IMR-90 (cell line): ENCODE measurements around the gene NPAS2. TPM values are rescaled to one million over a fixed set of nuclear protein-coding genes. Genes with fewer than 3 reads are reported as not detected.

Experiments
- ATAC-seq: fragments of 200-7000 bp; cut with Tn5 transposase; 2 replicates; pipeline ENCODE4 v1.9.1; 2020; ENCODE audit warnings: low read depth, mild to moderate bottlenecking, moderate library complexity
- BruUV-seq: library from RNA; stranded (reverse); fragments of 400-500 nt; replicated peaks from 2 replicates; lab custom pipeline; 2021; lab: Mats Ljungman, UMichigan
- CTCF ChIA-PET: fragments of 300-600 bp; formaldehyde crosslinking; extraction: SDS; loops from one replicate; lab custom pipeline; 2021; ENCODE audit warnings: antibody characterized with exemption; lab: Yijun Ruan, JAX
- POLR2A ChIA-PET: fragments of 300-600 bp; sonication (Branson Sonifier 250); formaldehyde crosslinking; loops from one replicate; lab custom pipeline; 2022; ENCODE audit warnings: antibody characterized with exemption; ENCODE audit not compliant: unreplicated experiment; lab: Charles Lee
- DNase-seq: peaks from one replicate; pipeline ENCODE4 v3.0.0; 2013
- H2AFZ ChIP-seq: replicated peaks from 2 replicates; pipeline ENCODE3; 2013; ENCODE audit warnings: low read length, mild to moderate bottlenecking; ENCODE audit not compliant: poor library complexity
- H2AK5ac ChIP-seq: 2 replicates; pipeline ENCODE4 v1.6.1; 2013; ENCODE audit warnings: low read depth, low read length, inconsistent platforms
- H2AK9ac ChIP-seq: replicated peaks from 2 replicates; pipeline ENCODE3; 2013; ENCODE audit warnings: mild to moderate bottlenecking, low read depth, low read length, moderate library complexity; ENCODE audit not compliant: poor library complexity
- H2BK120ac ChIP-seq: 2 replicates; pipeline ENCODE4 v1.6.1; 2013; ENCODE audit warnings: low read depth, low read length, inconsistent platforms
- H2BK15ac ChIP-seq: 3 replicates; pipeline ENCODE4 v1.6.1; 2013; ENCODE audit warnings: low read depth, low read length, inconsistent platforms
- H2BK20ac ChIP-seq: 2 replicates; pipeline ENCODE4 v1.6.1; 2013; ENCODE audit warnings: low read depth, mild to moderate bottlenecking, inconsistent platforms, low read length, moderate library complexity
- H2BK5ac ChIP-seq: 2 replicates; pipeline ENCODE4 v1.6.1; 2013; ENCODE audit warnings: mild to moderate bottlenecking, low read depth, low read length, inconsistent platforms; ENCODE audit not compliant: poor library complexity, severe bottlenecking
- H3K14ac ChIP-seq: replicated peaks from 2 replicates; pipeline ENCODE4 v1.6.1; 2013; ENCODE audit warnings: low read depth, low read length, inconsistent platforms
- H3K18ac ChIP-seq: 2 replicates; pipeline ENCODE4 v1.6.1; 2013; ENCODE audit warnings: low read depth, low read length, control low read depth
- H3K23ac ChIP-seq: 2 replicates; pipeline ENCODE4 v1.6.1; 2013; ENCODE audit warnings: low read depth, low read length, inconsistent platforms
- H3K27ac ChIP-seq: 2 replicates; pipeline ENCODE4 v1.5.1; 2013; ENCODE audit warnings: mild to moderate bottlenecking, control low read depth, low read length; ENCODE audit not compliant: insufficient read depth
- H3K27me3 ChIP-seq: 2 replicates; pipeline ENCODE4 v1.6.1; 2013; ENCODE audit warnings: low read length; ENCODE audit not compliant: control insufficient read depth, insufficient read depth
- H3K36me3 ChIP-seq: 2 replicates; pipeline ENCODE4 v1.6.1; 2013; ENCODE audit warnings: low read length, mixed read lengths; ENCODE audit not compliant: control insufficient read depth, insufficient read depth
- H3K4ac ChIP-seq: 2 replicates; pipeline ENCODE4 v1.6.1; 2013; ENCODE audit warnings: low read depth, low read length, inconsistent platforms
- H3K4me1 ChIP-seq: 2 replicates; pipeline ENCODE4 v1.6.1; 2013; ENCODE audit warnings: low read length, mixed read lengths; ENCODE audit not compliant: control insufficient read depth, insufficient read depth
- H3K4me2 ChIP-seq: 2 replicates; pipeline ENCODE4 v1.6.1; 2013; ENCODE audit warnings: low read depth, mild to moderate bottlenecking, control low read depth, low read length, moderate library complexity
- H3K4me3 ChIP-seq: 2 replicates; pipeline ENCODE4 v1.5.1; 2013; ENCODE audit warnings: low read depth, mild to moderate bottlenecking, control low read depth, low read length, moderate library complexity; ENCODE audit not compliant: insufficient read depth
- H3K56ac ChIP-seq: 2 replicates; pipeline ENCODE4 v1.6.1; 2013; ENCODE audit warnings: low read length, inconsistent platforms; ENCODE audit not compliant: insufficient read depth; ENCODE audit errors: extremely low read depth
- H3K79me1 ChIP-seq, 2 experiments: 2 replicates each; pipeline ENCODE4 v1.6.1; 2013; ENCODE audit warnings: low read length in 2 of 2, inconsistent platforms in 1 of 2, low read depth in 1 of 2
- H3K9ac ChIP-seq: 2 replicates; pipeline ENCODE4 v1.6.1; 2013; ENCODE audit warnings: low read depth, low read length, control low read depth
- H3K9me1 ChIP-seq: 2 replicates; pipeline ENCODE4 v1.6.1; 2013; ENCODE audit warnings: low read length, inconsistent platforms; ENCODE audit not compliant: insufficient read depth
- H3K9me3 ChIP-seq: 2 replicates; pipeline ENCODE4 v1.6.1; 2013; ENCODE audit warnings: low read length; ENCODE audit not compliant: control insufficient read depth, insufficient read depth
- H4K20me1 ChIP-seq: 2 replicates; pipeline ENCODE4 v1.6.1; 2013; ENCODE audit warnings: low read length, inconsistent platforms; ENCODE audit not compliant: insufficient read depth
- H4K5ac ChIP-seq: 2 replicates; pipeline ENCODE4 v1.6.1; 2013; ENCODE audit warnings: mild to moderate bottlenecking, low read depth, low read length, control low read depth
- H4K8ac ChIP-seq, 2 experiments: 2 replicates each; pipeline ENCODE4 v1.6.1; 2013; ENCODE audit warnings: low read depth in 2 of 2, low read length in 2 of 2, control low read depth in 1 of 2, inconsistent platforms in 1 of 2
- H4K91ac ChIP-seq: 2 replicates; pipeline ENCODE4 v1.6.1; 2013; ENCODE audit warnings: low read depth, low read length, inconsistent platforms; ENCODE audit not compliant: insufficient read depth
- BHLHE40 ChIP-seq: fragments of 150-350 bp; IDR thresholded peaks from 2 replicates; pipeline ENCODE4 v1.6.1; 2016; ENCODE audit warnings: mild to moderate bottlenecking, low read depth, low read length
- CEBPB ChIP-seq: IDR thresholded peaks from 2 replicates; pipeline ENCODE4 v1.6.1; 2012; ENCODE audit warnings: low read depth, low read length, improper control_type of control experiment
- CTCF ChIP-seq: conservative IDR thresholded peaks from 2 replicates; pipeline ENCODE4 v1.5.1; 2012; ENCODE audit warnings: mild to moderate bottlenecking, low read depth, low read length, improper control_type of control experiment
- FOS ChIP-seq: fragments of 150-350 bp; IDR thresholded peaks from 2 replicates; pipeline ENCODE4 v1.6.1; 2016; ENCODE audit warnings: low read depth, low read length
- MXI1 ChIP-seq: IDR thresholded peaks from 2 replicates; pipeline ENCODE4 v1.6.1; 2012; ENCODE audit warnings: low read depth, mild to moderate bottlenecking, low read length, moderate library complexity, borderline replicate concordance
- NFE2L2 ChIP-seq: fragments of 150-350 bp; IDR thresholded peaks from 2 replicates; pipeline ENCODE4 v1.6.1; 2016; ENCODE audit warnings: low read depth, mild to moderate bottlenecking, low read length
- POLR2A ChIP-seq: IDR thresholded peaks from 2 replicates; pipeline ENCODE4 v1.6.1; 2012; ENCODE audit warnings: mild to moderate bottlenecking, low read depth, low read length
- RCOR1 ChIP-seq: IDR thresholded peaks from 2 replicates; pipeline ENCODE4 v1.6.1; 2012; ENCODE audit warnings: mild to moderate bottlenecking, low read length, improper control_type of control experiment; ENCODE audit not compliant: insufficient replicate concordance
- RFX5 ChIP-seq: IDR thresholded peaks from 2 replicates; pipeline ENCODE4 v1.8.0; 2012; ENCODE audit warnings: low read depth, mild to moderate bottlenecking, low read length, moderate library complexity
- SMC3 ChIP-seq: fragments of 150-350 bp; IDR thresholded peaks from 2 replicates; pipeline ENCODE4 v1.6.1; 2016; ENCODE audit warnings: low read depth, mild to moderate bottlenecking, antibody characterized with exemption, low read length, moderate library complexity
- USF2 ChIP-seq: fragments of 150-350 bp; IDR thresholded peaks from 2 replicates; pipeline ENCODE4 v1.6.1; 2017; ENCODE audit warnings: mild to moderate bottlenecking, antibody characterized with exemption, low read length, low read depth
- WGBS, 2 experiments: methylation state at CpG; one replicate each; pipeline versions ENCODE4 v1.1.5 to v1.1.7; 2013; ENCODE audit warnings: missing lambda C conversion rate in 2 of 2; ENCODE audit not compliant: insufficient read length in 1 of 2; ENCODE audit errors: extremely low coverage in 2 of 2; 5-methylcytosine and 5-hydroxymethylcytosine counted together
- dilution Hi-C: fragments of 300-500 bp; cut with HindIII; formaldehyde crosslinking; loops from one replicate; pipeline ENCODE4 v1.14.3; 2018; ENCODE audit warnings: low sequenced_read_pairs; ENCODE audit not compliant: unreplicated experiment
- in situ Hi-C: fragments of 300-500 bp; cut with MboI; formaldehyde crosslinking; loops from 3 replicates; pipeline ENCODE4 v1.14.3; 2019; ENCODE audit warnings: low sequenced_read_pairs, inconsistent platforms, mixed read lengths
- intact Hi-C: fragments of 100-400 bp; cut with micrococcal nuclease; formaldehyde crosslinking; loops from 2 replicates; pipeline ENCODE4 v1.10.0; 2022
- polyA plus RNA-seq, 3 experiments: library from polyadenylated mRNA; depleted of rRNA; stranded (reverse); fragments of >200 nt; gene quantifications; 2 replicates each; pipeline ENCODE4 v1.2.3, GENCODE V29; 2012; ENCODE audit warnings: low replicate concordance in 1 of 3
- total RNA-seq: library from RNA; depleted of rRNA; stranded (reverse); fragments of >200 nt; gene quantifications from 2 replicates; pipeline ENCODE4 v1.2.3, GENCODE V29; 2012

NPAS2 gene
- total and polyA plus RNA-seq, 2 of the 4 experiments (the other 2 are of a cell fraction), result 5.2 to 14.8 TPM

- H3K14ac ChIP-seq, result no peak overlapping the region; the same call in 1 of the 2 replicates
- H2AK9ac ChIP-seq, result no peak overlapping the region
- 0 out of 2 replicates have a peak overlapping the region, but pooled peaks have one; percentile 16 for H2AK5ac ChIP-seq
- H3K56ac ChIP-seq, result no peak overlapping the region
- no peak overlapping the region for H3K4me3 ChIP-seq
- no TSS peak for BruUV-seq
- H2BK5ac ChIP-seq, result no peak overlapping the region
- H2BK15ac ChIP-seq, result no peak overlapping the region
- H3K23ac ChIP-seq, result 0 out of 2 replicates have a peak overlapping the region, but pooled peaks have one; percentile 27
- in situ Hi-C loops (no loop called here), dilution Hi-C loops (no loop called here), intact Hi-C loops (no loop called here)
- H4K8ac ChIP-seq, result no peak overlapping the region
- peaks cover 2% of the 10 kb centered on the region; the same call in 1 of the 2 replicates for H3K36me3 ChIP-seq
- no peak overlapping the region for H3K18ac ChIP-seq
- no peak for DNase-seq
- no peaks in the 10 kb centered on the region for H3K9me3 ChIP-seq
- H3K4me2 ChIP-seq, result no peak overlapping the region
- no peak overlapping the region for H3K4ac ChIP-seq
- no peak overlapping the region for H2BK20ac ChIP-seq
- peaks cover 11 to 28% of the 10 kb centered on the region in 2 experiments for H3K79me1 ChIP-seq
- H3K9ac ChIP-seq, result no peak overlapping the region
- peaks cover 16% of the 10 kb centered on the region for H3K4me1 ChIP-seq
- WGBS, 2 experiments, result no CpG with 5 or more reads among the region's 1 CpG
- ChIA-PET POLR2A (no interaction called here), CTCF (interaction anchor here (1.0 kb wide), 1 partner anchor 11 kb away, joined by 3 read pairs; no protein-coding TSS in a partner anchor)
- no peak overlapping the region for H3K27ac ChIP-seq
- ATAC-seq, result no peak
- no peak overlapping the region for H4K5ac ChIP-seq
- TF ChIP-seq CTCF (no peak), SMC3 (no peak), RCOR1 (no peak), USF2 (no peak), FOS (no peak), MXI1 (no peak), POLR2A (no peak), CEBPB (no peak), BHLHE40 (no peak), NFE2L2 (no peak), RFX5 (no peak)
- H3K27me3 ChIP-seq, result no peaks in the 10 kb centered on the region
- H2AFZ ChIP-seq, result no peak overlapping the region
- peaks cover 10% of the 10 kb centered on the region for H4K20me1 ChIP-seq
- H2BK120ac ChIP-seq, result no peak overlapping the region
- peaks cover 32% of the 10 kb centered on the region for H3K9me1 ChIP-seq
- no peak overlapping the region for H4K91ac ChIP-seq
These were observed 86.2 kb downstream of the NPAS2 start for GRCh38 chr2:100906131-100906530.
